ENCODE results near the gene MORF4L1. TPM values are rescaled to one million over a fixed set of nuclear protein-coding genes. Genes with fewer than 3 reads are reported as not detected.

Gene MORF4L1
- total RNA-seq, 1 donor from 2014 or later = 289 TPM

GRCh38 chr15:78930577-78931388 lies 58.1 kb downstream of the MORF4L1 start:
- Mint-ChIP-seq H3K36me3 (ENCODE audit: low read depth) (peaks cover 27% of the 10 kb centered on the region), H3K4me3 (no peak overlapping the region), H3K4me1 (peaks cover 4% of the 10 kb centered on the region), H3K27me3 (no peaks in the 10 kb centered on the region), H3K27ac (no peak overlapping the region), H3K9me3 (no peaks in the 10 kb centered on the region)
- intact Hi-C loops (cut with micrococcal nuclease) = no loop called here
- DNase-seq = no peak

- no peaks in the 10 kb centered on the region for H3K27me3 Mint-ChIP-seq
- peaks cover 27% of the 10 kb centered on the region for H3K36me3 Mint-ChIP-seq (ENCODE audit: low read depth)
- H3K9me3 Mint-ChIP-seq = no peaks in the 10 kb centered on the region
- no peak for DNase-seq
- intact Hi-C loops (cut with micrococcal nuclease) = no loop called here
- no peak overlapping the region for H3K27ac Mint-ChIP-seq
- H3K4me3 Mint-ChIP-seq = no peak overlapping the region
- peaks cover 8% of the 10 kb centered on the region for H3K4me1 Mint-ChIP-seq
These were observed 59.0 kb downstream of the MORF4L1 start for GRCh38 chr15:78931439-78932257.

- no peaks in the 10 kb centered on the region for H3K9me3 Mint-ChIP-seq
- H3K27ac Mint-ChIP-seq = no peak overlapping the region
- no peaks in the 10 kb centered on the region for H3K27me3 Mint-ChIP-seq
- H3K36me3 Mint-ChIP-seq (ENCODE audit: low read depth) = peaks cover 24% of the 10 kb centered on the region
- no peak overlapping the region for H3K4me3 Mint-ChIP-seq
- no peak for DNase-seq
- intact Hi-C loops (cut with micrococcal nuclease) = no loop called here
- peaks cover 14% of the 10 kb centered on the region for H3K4me1 Mint-ChIP-seq
These were observed 59.6 kb downstream of the MORF4L1 start for GRCh38 chr15:78932258-78932808.

- Mint-ChIP-seq H3K9me3 (peaks cover under 1% of the 10 kb centered on the region), H3K27ac (no peak overlapping the region), H3K36me3 (ENCODE audit: low read depth) (peaks cover 23% of the 10 kb centered on the region), H3K27me3 (no peaks in the 10 kb centered on the region), H3K4me3 (no peak overlapping the region), H3K4me1 (peaks cover 21% of the 10 kb centered on the region)
- intact Hi-C loops (cut with micrococcal nuclease) = no loop called here
- DNase-seq = no peak
These were observed 60.6 kb downstream of the MORF4L1 start for GRCh38 chr15:78933187-78933822.

- peaks cover 24% of the 10 kb centered on the region for H3K36me3 Mint-ChIP-seq (ENCODE audit: low read depth)
These were observed 61.3 kb downstream of the MORF4L1 start for GRCh38 chr15:78933823-78934654.

GRCh38 chr15:78934655-78935023 lies 61.9 kb downstream of the MORF4L1 start:
- DNase-seq = no peak
- peaks cover 26% of the 10 kb centered on the region for H3K36me3 Mint-ChIP-seq (ENCODE audit: low read depth)
- intact Hi-C loops (cut with micrococcal nuclease) = no loop called here
- peak overlapping the region; percentile 78 for H3K27ac Mint-ChIP-seq
- H3K9me3 Mint-ChIP-seq = peaks cover 3% of the 10 kb centered on the region
- no peaks in the 10 kb centered on the region for H3K27me3 Mint-ChIP-seq
- peaks cover 33% of the 10 kb centered on the region for H3K4me1 Mint-ChIP-seq
- H3K4me3 Mint-ChIP-seq = no peak overlapping the region

More at GRCh38 chr15:78933823-78934654, 61.3 kb downstream of the MORF4L1 start:
- Mint-ChIP-seq H3K4me3 (no peak overlapping the region), H3K9me3 (peaks cover 3% of the 10 kb centered on the region), H3K4me1 (peaks cover 28% of the 10 kb centered on the region), H3K27ac (peak overlapping the region; percentile 78), H3K27me3 (no peaks in the 10 kb centered on the region)
- intact Hi-C loops (cut with micrococcal nuclease) = no loop called here
- no peak for DNase-seq

GRCh38 chr15:78937132-78937739 lies 64.5 kb downstream of the MORF4L1 start:
- intact Hi-C loops (cut with micrococcal nuclease) = no loop called here
- Mint-ChIP-seq H3K4me1 (peaks cover 34% of the 10 kb centered on the region), H3K4me3 (peak overlapping the region; percentile 68), H3K27me3 (no peaks in the 10 kb centered on the region), H3K9me3 (peaks cover 3% of the 10 kb centered on the region), H3K27ac (peak overlapping the region; percentile 78), H3K36me3 (ENCODE audit: low read depth) (peaks cover 20% of the 10 kb centered on the region)
- peak; percentile 80 for DNase-seq

GRCh38 chr15:78938658-78939488 lies 66.2 kb downstream of the MORF4L1 start:
- DNase-seq = no peak
- Mint-ChIP-seq H3K27ac (peak overlapping the region; percentile 85), H3K4me3 (peak overlapping the region; percentile 68), H3K27me3 (peaks cover 8% of the 10 kb centered on the region), H3K4me1 (peaks cover 36% of the 10 kb centered on the region), H3K36me3 (ENCODE audit: low read depth) (peaks cover 19% of the 10 kb centered on the region), H3K9me3 (peaks cover 3% of the 10 kb centered on the region)
- intact Hi-C loops (cut with micrococcal nuclease) = no loop called here

DNA sequence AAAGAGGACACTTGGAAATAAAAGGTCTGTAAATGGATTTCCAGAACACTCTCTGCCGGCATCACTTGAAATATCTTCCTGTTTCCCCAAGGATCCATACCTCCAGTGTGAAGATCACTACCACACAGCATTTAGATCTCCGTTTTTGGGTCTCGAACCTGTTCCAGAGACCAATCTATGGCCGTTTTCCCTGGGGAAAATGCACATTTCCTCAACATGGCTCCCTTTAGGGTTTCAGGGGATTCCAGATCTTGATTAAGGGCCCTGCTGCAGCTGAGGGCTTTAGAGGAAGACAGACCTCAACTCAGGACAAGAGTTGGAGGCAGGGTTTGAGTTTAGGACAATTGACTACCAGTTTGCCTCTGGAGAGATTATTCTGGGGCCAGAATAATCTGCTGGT lies 70.1 kb downstream of the MORF4L1 start:
- no peak overlapping the region for H3K4me3 Mint-ChIP-seq
- peaks cover 25% of the 10 kb centered on the region for H3K27me3 Mint-ChIP-seq
- DNase-seq = no peak
- intact Hi-C loops (cut with micrococcal nuclease) = no loop called here
- H3K36me3 Mint-ChIP-seq (ENCODE audit: low read depth) = peaks cover 10% of the 10 kb centered on the region
- peaks cover 3% of the 10 kb centered on the region for H3K9me3 Mint-ChIP-seq
- no peak overlapping the region for H3K27ac Mint-ChIP-seq
- peaks cover 26% of the 10 kb centered on the region for H3K4me1 Mint-ChIP-seq

DNA sequence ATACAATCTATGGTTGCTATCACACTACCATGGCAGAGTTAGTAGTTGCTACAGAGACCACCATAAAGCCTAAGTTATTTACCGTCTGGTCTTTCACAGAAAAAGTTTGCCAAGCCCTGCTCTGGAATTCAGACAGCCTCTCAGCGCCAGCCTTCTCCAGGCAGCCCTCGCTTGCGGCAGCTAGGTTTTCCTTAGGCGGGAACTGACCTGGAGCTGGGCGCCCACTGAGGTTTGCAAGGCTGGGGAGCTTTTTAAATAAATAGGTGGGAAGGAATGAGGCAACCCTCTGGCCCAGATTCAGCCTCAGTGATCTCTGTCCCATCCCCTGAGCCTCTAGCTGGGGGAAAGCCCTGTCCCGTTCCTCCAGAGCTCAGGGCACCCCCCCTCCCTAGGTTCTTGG lies 71.0 kb downstream of the MORF4L1 start:
- no peaks in the 10 kb centered on the region for H3K9me3 Mint-ChIP-seq
- peaks cover 25% of the 10 kb centered on the region for H3K27me3 Mint-ChIP-seq
- no peak for DNase-seq
- intact Hi-C loops (cut with micrococcal nuclease) = no loop called here
- peaks cover 19% of the 10 kb centered on the region for H3K4me1 Mint-ChIP-seq
- H3K27ac Mint-ChIP-seq = peak overlapping the region; percentile 8
- H3K4me3 Mint-ChIP-seq = peak overlapping the region; percentile 89
- H3K36me3 Mint-ChIP-seq (ENCODE audit: low read depth) = peaks cover 6% of the 10 kb centered on the region

DNA sequence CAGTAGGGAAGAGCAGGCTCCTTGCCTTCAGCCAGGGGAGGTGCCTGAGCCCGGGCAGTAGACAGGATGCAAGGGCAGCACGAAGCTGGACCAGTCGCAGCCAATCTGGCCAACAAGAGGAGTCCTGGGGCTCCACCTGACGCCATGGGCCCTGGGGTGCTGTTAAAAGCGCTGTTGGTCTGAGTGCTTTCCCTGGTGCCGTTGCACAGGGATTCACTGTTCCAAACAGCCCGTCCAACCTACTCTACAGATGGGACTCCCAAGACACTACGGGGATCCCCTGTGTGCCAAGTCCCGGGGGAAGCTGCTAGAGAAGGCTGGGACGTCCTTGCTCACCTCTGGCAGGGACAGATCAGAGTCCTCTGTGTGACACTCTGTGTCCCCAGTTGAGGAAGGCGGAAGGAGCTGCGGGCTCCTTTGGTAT lies 71.5 kb downstream of the MORF4L1 start:
- H3K4me1 Mint-ChIP-seq = peaks cover 14% of the 10 kb centered on the region
- intact Hi-C loops (cut with micrococcal nuclease) = no loop called here
- no peaks in the 10 kb centered on the region for H3K9me3 Mint-ChIP-seq
- H3K36me3 Mint-ChIP-seq (ENCODE audit: low read depth) = peaks cover 4% of the 10 kb centered on the region
- H3K4me3 Mint-ChIP-seq = peak overlapping the region; percentile 89
- DNase-seq = no peak
- peaks cover 25% of the 10 kb centered on the region for H3K27me3 Mint-ChIP-seq
- peak overlapping the region; percentile 72 for H3K27ac Mint-ChIP-seq

Data from activated CD4-positive, alpha-beta T cell treated with anti-CD3 and anti-CD28 coated beads, Interleukin-2, amount 10 ng/mL, durations not matched to agents 24 days and 14 days (primary cell).